ENCODE data around the gene CFAP251. TPM values are rescaled to one million over a fixed set of nuclear protein-coding genes. Genes with fewer than 3 reads are reported as not detected.
"Not testable (repeated sequence)": the region's sequence is repeated elsewhere in the genome, so short reads cannot be mapped to it uniquely, and the experiment has no call there.

The CFAP251 gene
- total and polyA plus RNA-seq, 5 donors: 0.54 to 0.91 (median 0.66) TPM

- not testable (repeated sequence) for H3K9me3 ChIP-seq (ENCODE audit: control insufficient read depth, low read length); ATAC-seq; H3K4me1 ChIP-seq (ENCODE audit: control insufficient read depth, insufficient read depth, low read length); H3K27me3 ChIP-seq (ENCODE audit: control insufficient read depth, insufficient read depth); DNase-seq; H3K27ac ChIP-seq (ENCODE audit: low read length); H3K4me3 ChIP-seq (ENCODE audit: low read length)
- intact Hi-C loops (cut with DNase I): loop anchor here (5.0 to 10.0 kb wide), 4 partner anchors 43 to 180 kb away; no protein-coding TSS in a partner anchor
- 80% methylated on average over 11 of the region's 11 CpGs for WGBS
These were observed 33.3 kb upstream of the CFAP251 start for GRCh38 chr12:121885129-121885528.

- Histone ChIP-seq H3K4me1 (ENCODE audit: control insufficient read depth, insufficient read depth, low read length) (no peaks in the 10 kb centered on the region), H3K27ac (ENCODE audit: low read length) (peak overlapping the region; percentile 46), H3K9me3 (ENCODE audit: control insufficient read depth, low read length) (no peaks in the 10 kb centered on the region), H3K27me3 (ENCODE audit: control insufficient read depth, insufficient read depth) (no peaks in the 10 kb centered on the region), H3K4me3 (ENCODE audit: low read length) (peak overlapping the region; percentile 93)
- ATAC-seq (no peak), DNase-seq (no peak)
- 61% methylated on average over 6 of the region's 6 CpGs for WGBS
- intact Hi-C loops (cut with DNase I): loop anchor here (5.0 to 10.0 kb wide), 4 partner anchors 46 to 183 kb away; no protein-coding TSS in a partner anchor
These were observed 30.3 kb upstream of the CFAP251 start for GRCh38 chr12:121888083-121888477.

- Histone ChIP-seq H3K27me3 (ENCODE audit: control insufficient read depth, insufficient read depth) (no peaks in the 10 kb centered on the region), H3K4me3 (ENCODE audit: low read length) (peak within 1 kb of the TSS; percentile 93), H3K27ac (ENCODE audit: low read length) (peak within 1 kb of the TSS; percentile 100), H3K9me3 (ENCODE audit: control insufficient read depth, low read length) (no peaks in the 10 kb centered on the region), H3K4me1 (ENCODE audit: control insufficient read depth, insufficient read depth, low read length) (no peaks in the 10 kb centered on the region)
- WGBS: under 1% methylated on average over 67 of the region's 67 CpGs
- ATAC-seq (peak; percentile 99), DNase-seq (peak; percentile 99)
- intact Hi-C loops (cut with DNase I): loop anchor here (5.0 to 10.0 kb wide), 4 partner anchors 46 to 184 kb away; no protein-coding TSS in a partner anchor
These were observed 29.7 kb upstream of the CFAP251 start, which contains the start of gene PSMD9 for GRCh38 chr12:121888478-121889273. TSS of gene PSMD9 (plus strand) at chr12:121888790. CDS start at chr12:121888857, 67 bp downstream.

- Histone ChIP-seq H3K27ac (ENCODE audit: low read length) (peak overlapping the region; percentile 100), H3K4me3 (ENCODE audit: low read length) (peak overlapping the region; percentile 93), H3K4me1 (ENCODE audit: control insufficient read depth, insufficient read depth, low read length) (no peaks in the 10 kb centered on the region), H3K27me3 (ENCODE audit: control insufficient read depth, insufficient read depth) (no peaks in the 10 kb centered on the region), H3K9me3 (ENCODE audit: control insufficient read depth, low read length) (no peaks in the 10 kb centered on the region)
- intact Hi-C loops (cut with DNase I): loop anchor here (5.0 to 10.0 kb wide), 4 partner anchors 47 to 184 kb away; no protein-coding TSS in a partner anchor
- ATAC-seq: no peak
- 3% methylated on average over 7 of the region's 7 CpGs for WGBS
- no peak for DNase-seq
These were observed 29.1 kb upstream of the CFAP251 start for GRCh38 chr12:121889274-121889624.

GRCh38 chr12:121889661-121890060 lies 28.7 kb upstream of the CFAP251 start:
- H3K4me3 ChIP-seq (ENCODE audit: low read length): peak overlapping the region; percentile 93
- not testable (repeated sequence) for ATAC-seq; DNase-seq; H3K27ac ChIP-seq (ENCODE audit: low read length); H3K9me3 ChIP-seq (ENCODE audit: control insufficient read depth, low read length); H3K27me3 ChIP-seq (ENCODE audit: control insufficient read depth, insufficient read depth); H3K4me1 ChIP-seq (ENCODE audit: control insufficient read depth, insufficient read depth, low read length)
- intact Hi-C loops (cut with DNase I): loop anchor here (5.0 to 10.0 kb wide), 4 partner anchors 47 to 185 kb away; no protein-coding TSS in a partner anchor
- 48% methylated on average over 6 of the region's 6 CpGs for WGBS

- no peaks in the 10 kb centered on the region for H3K9me3 ChIP-seq (ENCODE audit: control insufficient read depth, low read length)
- 89% methylated on average over 13 of the region's 13 CpGs for WGBS
- ATAC-seq (no peak), DNase-seq (no peak)
- no peaks in the 10 kb centered on the region for H3K27me3 ChIP-seq (ENCODE audit: control insufficient read depth, insufficient read depth)
- intact Hi-C loops (cut with DNase I): loop anchor here in 1 of 4 donors (5.0 kb wide), 1 partner anchor 96 kb away; no protein-coding TSS in a partner anchor
- H3K4me1 ChIP-seq (ENCODE audit: control insufficient read depth, insufficient read depth, low read length): no peaks in the 10 kb centered on the region
- no peak overlapping the region for H3K4me3 ChIP-seq (ENCODE audit: low read length)
- no peak overlapping the region for H3K27ac ChIP-seq (ENCODE audit: low read length)
These were observed 25.5 kb upstream of the CFAP251 start for GRCh38 chr12:121892673-121893561.

GRCh38 chr12:121893961-121894460 lies 24.4 kb upstream of the CFAP251 start:
- Histone ChIP-seq H3K4me1 (ENCODE audit: control insufficient read depth, insufficient read depth, low read length) (no peaks in the 10 kb centered on the region), H3K4me3 (ENCODE audit: low read length) (no peak overlapping the region), H3K27me3 (ENCODE audit: control insufficient read depth, insufficient read depth) (no peaks in the 10 kb centered on the region), H3K9me3 (ENCODE audit: control insufficient read depth, low read length) (no peaks in the 10 kb centered on the region), H3K27ac (ENCODE audit: low read length) (no peak overlapping the region)
- 49% methylated on average over 1 of the region's 1 CpG for WGBS
- ATAC-seq (peak in 1 of 2 donors; percentile 15), DNase-seq (no peak)
- intact Hi-C loops (cut with DNase I): loop anchor here in 1 of 4 donors (5.0 kb wide), 1 partner anchor 97 kb away; no protein-coding TSS in a partner anchor

- no peak for ATAC-seq
- intact Hi-C loops (cut with DNase I): loop anchor here in 1 of 4 donors (5.0 kb wide), 1 partner anchor 97 kb away; no protein-coding TSS in a partner anchor
- Histone ChIP-seq H3K27me3 (ENCODE audit: control insufficient read depth, insufficient read depth) (no peaks in the 10 kb centered on the region), H3K4me1 (ENCODE audit: control insufficient read depth, insufficient read depth, low read length) (no peaks in the 10 kb centered on the region), H3K27ac (ENCODE audit: low read length) (no peak overlapping the region), H3K9me3 (ENCODE audit: control insufficient read depth, low read length) (no peaks in the 10 kb centered on the region), H3K4me3 (ENCODE audit: low read length) (no peak overlapping the region)
- WGBS: 59% methylated on average over 7 of the region's 7 CpGs
- DNase-seq: peak in 2 of 3 donors; percentile 54 to 57
These were observed 23.8 kb upstream of the CFAP251 start for GRCh38 chr12:121894633-121895032.

- no peaks in the 10 kb centered on the region for H3K9me3 ChIP-seq (ENCODE audit: control insufficient read depth, low read length)
- DNase-seq: no peak
- ATAC-seq: no peak
- no peak overlapping the region for H3K27ac ChIP-seq (ENCODE audit: low read length)
- H3K4me3 ChIP-seq (ENCODE audit: low read length): no peak overlapping the region
- no peaks in the 10 kb centered on the region for H3K27me3 ChIP-seq (ENCODE audit: control insufficient read depth, insufficient read depth)
- intact Hi-C loops (cut with DNase I): no loop called here
- WGBS: 89% methylated on average over 5 of the region's 5 CpGs
- no peaks in the 10 kb centered on the region for H3K4me1 ChIP-seq (ENCODE audit: control insufficient read depth, insufficient read depth, low read length)
These were observed 20.1 kb upstream of the CFAP251 start for GRCh38 chr12:121898287-121898686.

- no peaks in the 10 kb centered on the region for H3K9me3 ChIP-seq (ENCODE audit: control insufficient read depth, low read length)
These were observed 18.8 kb upstream of the CFAP251 start for GRCh38 chr12:121899590-121899989.

More at GRCh38 chr12:121899590-121899989, 18.8 kb upstream of the CFAP251 start:
- ATAC-seq (no peak), DNase-seq (peak in 1 of 3 donors; percentile 53)
- Histone ChIP-seq H3K4me1 (ENCODE audit: control insufficient read depth, insufficient read depth, low read length) (no peaks in the 10 kb centered on the region), H3K4me3 (ENCODE audit: low read length) (no peak overlapping the region), H3K27ac (ENCODE audit: low read length) (no peak overlapping the region), H3K27me3 (ENCODE audit: control insufficient read depth, insufficient read depth) (no peaks in the 10 kb centered on the region)
- WGBS: 91% methylated on average over 14 of the region's 14 CpGs
- intact Hi-C loops (cut with DNase I): no loop called here
